GM12872 (cell line): ENCODE data around the gene ZNF507.

Source experiments
- CTCF ChIP-seq: IDR thresholded peaks from 3 replicates; pipeline ENCODE4 v1.5.1; 2011; ENCODE audit warnings: low read depth, mild to moderate bottlenecking, low read length, moderate library complexity; ENCODE audit not compliant: insufficient read depth

Gene ZNF507

GRCh38 chr19:32345261-32346207 is at the start of gene ZNF507:
Gene ZNF507, plus strand, starts transcription at chr19:32345610. Its CDS starts 7,221 bp downstream, at chr19:32352831.
- no peak for TF ChIP-seq CTCF

GRCh38 chr19:32296694-32297093 is 48.7 kb upstream of the ZNF507 start:
- TF ChIP-seq CTCF = no peak

GRCh38 chr19:32302778-32303177 is 42.6 kb upstream of the ZNF507 start:
- no peak for TF ChIP-seq CTCF

- TF ChIP-seq CTCF = no peak
Observed at GRCh38 chr19:32303193-32303592, 42.2 kb upstream of the ZNF507 start.

- TF ChIP-seq CTCF = no peak
Observed at GRCh38 chr19:32307591-32307990, 37.8 kb upstream of the ZNF507 start.

GRCh38 chr19:32308431-32309077 is 36.9 kb upstream of the ZNF507 start:
- no peak for TF ChIP-seq CTCF

GRCh38 chr19:32309711-32310390 is 35.6 kb upstream of the ZNF507 start:
- TF ChIP-seq CTCF = no peak
